Neural cell (in vitro differentiated cells): Measurements from ENCODE around the gene PTPRN2. TPM values are rescaled to one million over a fixed set of nuclear protein-coding genes. Genes with fewer than 3 reads are reported as not detected.

ENCODE experiments used
- H2AFZ ChIP-seq: fragments of 200-600, 300-800 bp; sonication (generic), shearing (Covaris generic); 2 replicates; pipeline ENCODE4 v1.6.0; 2014; ENCODE audit warnings: low read depth, mild to moderate bottlenecking, antibody characterized with exemption, low read length, moderate library complexity
- H3F3A ChIP-seq: fragments of 200-600 bp; shearing (Covaris generic); 2 replicates; pipeline ENCODE4 v1.6.1; 2016; ENCODE audit warnings: mild to moderate bottlenecking, moderate library complexity, mixed read lengths, antibody characterized with exemption, low read length; ENCODE audit not compliant: insufficient read depth, poor library complexity, severe bottlenecking
- H3K27ac ChIP-seq: fragments of 200-600, 300-800 bp; sonication (generic), shearing (Covaris generic); 2 replicates; pipeline ENCODE4 v1.5.1; 2014; ENCODE audit warnings: mild to moderate bottlenecking, low read length, moderate library complexity
- H3K27me3 ChIP-seq: fragments of 300-800, 200-600 bp; sonication (generic), shearing (Covaris generic); 2 replicates; pipeline ENCODE4 v1.6.0; 2014; ENCODE audit warnings: mild to moderate bottlenecking, low read depth, low read length, moderate library complexity; ENCODE audit not compliant: insufficient read depth
- H3K36me3 ChIP-seq: fragments of 300-800, 200-600 bp; sonication (generic), shearing (Covaris generic); 2 replicates; pipeline ENCODE4 v1.5.1; 2014; ENCODE audit warnings: mild to moderate bottlenecking, antibody characterized with exemption, low read length, moderate library complexity; ENCODE audit not compliant: insufficient read depth
- H3K4me2 ChIP-seq: fragments of 300-800, 200-600 bp; sonication (generic), shearing (Covaris generic); 2 replicates; pipeline ENCODE4 v1.6.0; 2014; ENCODE audit warnings: mild to moderate bottlenecking, low read length
- H3K4me3 ChIP-seq: fragments of 300-800, 200-600 bp; sonication (generic), shearing (Covaris generic); 2 replicates; pipeline ENCODE4 v1.5.1; 2014; ENCODE audit warnings: mild to moderate bottlenecking, low read length, moderate library complexity
- H3K79me2 ChIP-seq: fragments of 200-600 bp; shearing (Covaris generic); replicated peaks from 2 replicates; pipeline ENCODE4 v1.6.0; 2014; ENCODE audit warnings: mild to moderate bottlenecking, low read length, moderate library complexity; ENCODE audit not compliant: insufficient read depth
- H3K9ac ChIP-seq: fragments of 300-800, 200-600 bp; sonication (generic), shearing (Covaris generic); 2 replicates; pipeline ENCODE4 v1.6.1; 2016; ENCODE audit warnings: mild to moderate bottlenecking, low read length, mixed read lengths
- H3K9me2 ChIP-seq: fragments of 200-600 bp; shearing (Covaris generic); 2 replicates; pipeline ENCODE4 v1.6.1; 2016; ENCODE audit warnings: mild to moderate bottlenecking, low read length, mixed read lengths; ENCODE audit not compliant: insufficient read depth
- H3K9me3 ChIP-seq: fragments of 200-600, 300-800 bp; sonication (generic), shearing (Covaris generic); 2 replicates; pipeline ENCODE4 v1.6.1; 2016; ENCODE audit warnings: mild to moderate bottlenecking, mixed run types, low read length, moderate library complexity, mixed read lengths
- H4K20me1 ChIP-seq: fragments of 200-600 bp; shearing (Covaris generic); 2 replicates; pipeline ENCODE4 v1.6.1; 2016; ENCODE audit warnings: mild to moderate bottlenecking, mixed run types; ENCODE audit not compliant: insufficient read depth
- EP300 ChIP-seq: fragments of 450-650 bp; conservative IDR thresholded peaks from 2 replicates; pipeline ENCODE4 v1.6.1; 2014; ENCODE audit warnings: antibody characterized with exemption, mild to moderate bottlenecking, moderate library complexity; ENCODE audit not compliant: poor library complexity, severe bottlenecking
- EZH2 ChIP-seq: fragments of 200-600, 300-800 bp; shearing (Covaris generic), sonication (generic); IDR thresholded peaks from 2 replicates; pipeline ENCODE4 v1.6.1; 2014; ENCODE audit warnings: antibody characterized with exemption, low read length, borderline replicate concordance, mild to moderate bottlenecking; ENCODE audit not compliant: insufficient read depth, poor library complexity, severe bottlenecking
- MXI1 ChIP-seq: fragments of 450-650 bp; conservative IDR thresholded peaks from 2 replicates; pipeline ENCODE4 v1.6.1; 2014; ENCODE audit warnings: antibody characterized with exemption, mild to moderate bottlenecking; ENCODE audit not compliant: poor library complexity, severe bottlenecking
- POLR2AphosphoS5 ChIP-seq: IDR thresholded peaks from 2 replicates; pipeline ENCODE4 v1.6.1; 2012
- RAD21 ChIP-seq: fragments of 450-650 bp; conservative IDR thresholded peaks from 2 replicates; pipeline ENCODE4 v1.6.1; 2014; ENCODE audit warnings: antibody characterized with exemption, mild to moderate bottlenecking, moderate library complexity
- SMC3 ChIP-seq: fragments of 450-650 bp; conservative IDR thresholded peaks from 2 replicates; pipeline ENCODE4 v1.6.1; 2014; ENCODE audit warnings: antibody characterized with exemption, mild to moderate bottlenecking, moderate library complexity; ENCODE audit not compliant: poor library complexity
- TAF1 ChIP-seq: IDR thresholded peaks from 2 replicates; pipeline ENCODE4 v1.6.1; 2012; ENCODE audit warnings: low read depth
- polyA plus RNA-seq: library from polyadenylated mRNA; depleted of rRNA; stranded (reverse); fragments of >200 nt; gene quantifications from 2 replicates; pipeline ENCODE4 v1.2.3, GENCODE V29; 2014
- TF ChIP-seq, protein P1 (sequence below): fragments of 450-650 bp; IDR thresholded peaks from 2 replicates; pipeline ENCODE4 v1.5.1; 2014; ENCODE audit warnings: antibody characterized with exemption, mild to moderate bottlenecking, moderate library complexity; ENCODE audit not compliant: poor library complexity, severe bottlenecking
- TF ChIP-seq, protein P2 (sequence below): IDR thresholded peaks from 2 replicates; pipeline ENCODE4 v1.6.1; 2012; ENCODE audit warnings: borderline replicate concordance

The PTPRN2 gene
- polyA plus RNA-seq, 1 donor from 2014 or later, result 31.0 TPM

DNA sequence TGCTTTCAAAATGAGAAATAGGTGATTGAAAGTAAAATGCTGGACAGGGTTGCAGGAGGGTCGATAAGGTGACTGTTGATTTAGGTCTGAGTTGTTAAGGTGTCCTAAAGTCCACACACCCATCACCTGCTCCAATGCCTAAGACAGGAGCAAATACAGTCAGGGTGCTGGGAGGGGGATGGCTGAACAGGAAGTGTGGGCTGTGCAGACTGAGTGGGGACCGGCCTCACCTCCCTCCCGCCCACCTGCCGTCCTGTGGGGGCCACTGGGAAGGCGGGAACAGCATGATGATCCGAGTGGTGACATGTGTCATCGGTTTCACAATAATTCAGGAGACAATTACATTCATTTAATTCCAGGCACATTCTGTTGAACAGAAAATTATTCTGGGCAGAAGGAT is 990.1 kb downstream of the PTPRN2 start:
- Histone ChIP-seq H3K27me3 (no peaks in the 10 kb centered on the region), H3K36me3 (peaks cover 7% of the 10 kb centered on the region)

DNA sequence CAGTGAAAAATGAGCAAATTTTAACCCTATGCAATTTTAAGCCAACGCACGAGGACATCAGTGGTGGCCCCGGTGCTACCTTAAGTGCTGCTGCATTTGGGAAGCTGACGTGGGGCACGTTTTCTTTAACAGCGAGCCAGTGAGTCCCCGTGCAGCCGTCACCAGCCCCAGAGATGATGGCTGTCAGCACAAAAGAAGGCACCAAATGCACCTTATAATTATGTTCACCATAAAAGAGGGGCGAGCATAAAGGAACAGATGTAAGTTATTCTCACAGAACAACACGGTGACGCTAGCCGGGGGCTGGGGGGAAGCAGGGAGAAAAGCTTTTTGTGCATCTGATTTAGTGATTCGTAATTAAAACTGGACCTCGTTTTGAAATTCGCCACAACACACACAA is 990.7 kb downstream of the PTPRN2 start:
- peak overlapping the region; percentile 32 for H3K4me3 ChIP-seq
- peak overlapping the region; percentile 35 for H3K9ac ChIP-seq
- peaks cover 4% of the 10 kb centered on the region for H3F3A ChIP-seq
- no peaks in the 10 kb centered on the region for H3K9me2 ChIP-seq
- H4K20me1 ChIP-seq, result no peaks in the 10 kb centered on the region
- no peak overlapping the region for H2AFZ ChIP-seq
- peak overlapping the region; percentile 68 for H3K27ac ChIP-seq
- no peaks in the 10 kb centered on the region for H3K27me3 ChIP-seq
- TF ChIP-seq SMC3 (no peak), TAF1 (peak; percentile 54), EZH2 (no peak)
- no peak overlapping the region for H3K4me2 ChIP-seq
- H3K79me2 ChIP-seq, result peaks cover 3% of the 10 kb centered on the region
- peaks cover 14% of the 10 kb centered on the region for H3K36me3 ChIP-seq
- no peaks in the 10 kb centered on the region for H3K9me3 ChIP-seq

More for the DNA sequence above, 990.1 kb downstream of the PTPRN2 start:
- peaks cover 4% of the 10 kb centered on the region for H3F3A ChIP-seq
- no peak overlapping the region for H2AFZ ChIP-seq
- no peaks in the 10 kb centered on the region for H4K20me1 ChIP-seq
- peaks cover 3% of the 10 kb centered on the region for H3K79me2 ChIP-seq
- no peaks in the 10 kb centered on the region for H3K9me2 ChIP-seq
- H3K9ac ChIP-seq, result peak overlapping the region; percentile 35
- H3K4me3 ChIP-seq, result peak overlapping the region; percentile 32
- no peaks in the 10 kb centered on the region for H3K9me3 ChIP-seq
- peak overlapping the region; percentile 68 for H3K27ac ChIP-seq
- H3K4me2 ChIP-seq, result no peak overlapping the region
- TF ChIP-seq EP300 (no peak), MXI1 (no peak), EZH2 (no peak)
- TF ChIP-seq, protein P1, sequence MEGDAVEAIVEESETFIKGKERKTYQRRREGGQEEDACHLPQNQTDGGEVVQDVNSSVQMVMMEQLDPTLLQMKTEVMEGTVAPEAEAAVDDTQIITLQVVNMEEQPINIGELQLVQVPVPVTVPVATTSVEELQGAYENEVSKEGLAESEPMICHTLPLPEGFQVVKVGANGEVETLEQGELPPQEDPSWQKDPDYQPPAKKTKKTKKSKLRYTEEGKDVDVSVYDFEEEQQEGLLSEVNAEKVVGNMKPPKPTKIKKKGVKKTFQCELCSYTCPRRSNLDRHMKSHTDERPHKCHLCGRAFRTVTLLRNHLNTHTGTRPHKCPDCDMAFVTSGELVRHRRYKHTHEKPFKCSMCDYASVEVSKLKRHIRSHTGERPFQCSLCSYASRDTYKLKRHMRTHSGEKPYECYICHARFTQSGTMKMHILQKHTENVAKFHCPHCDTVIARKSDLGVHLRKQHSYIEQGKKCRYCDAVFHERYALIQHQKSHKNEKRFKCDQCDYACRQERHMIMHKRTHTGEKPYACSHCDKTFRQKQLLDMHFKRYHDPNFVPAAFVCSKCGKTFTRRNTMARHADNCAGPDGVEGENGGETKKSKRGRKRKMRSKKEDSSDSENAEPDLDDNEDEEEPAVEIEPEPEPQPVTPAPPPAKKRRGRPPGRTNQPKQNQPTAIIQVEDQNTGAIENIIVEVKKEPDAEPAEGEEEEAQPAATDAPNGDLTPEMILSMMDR, result no peak

DNA sequence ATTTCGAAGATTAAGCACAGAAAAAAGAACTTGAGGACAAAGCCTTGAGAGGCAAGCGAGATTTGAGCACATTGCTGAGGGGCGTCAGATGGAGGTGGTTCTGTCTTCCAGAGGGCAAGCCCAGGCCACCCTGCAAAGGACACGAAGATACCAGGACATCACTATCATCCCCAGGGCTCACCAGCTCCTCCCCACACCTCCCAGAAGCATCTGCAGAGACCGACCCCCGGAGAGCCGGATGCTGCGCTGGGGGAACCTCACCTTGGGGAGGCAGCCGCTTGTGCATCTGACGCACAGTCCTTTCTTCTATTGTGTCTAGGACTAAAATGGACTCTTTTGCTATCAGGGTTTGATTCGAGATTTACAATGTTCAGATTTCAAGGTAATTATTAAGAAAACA is 991.2 kb downstream of the PTPRN2 start:
- H3K4me2 ChIP-seq, result no peak overlapping the region
- H3K9me3 ChIP-seq, result no peaks in the 10 kb centered on the region
- TF ChIP-seq EZH2, result no peak
- no peak for TF ChIP-seq POLR2AphosphoS5
- TF ChIP-seq, protein P2, sequence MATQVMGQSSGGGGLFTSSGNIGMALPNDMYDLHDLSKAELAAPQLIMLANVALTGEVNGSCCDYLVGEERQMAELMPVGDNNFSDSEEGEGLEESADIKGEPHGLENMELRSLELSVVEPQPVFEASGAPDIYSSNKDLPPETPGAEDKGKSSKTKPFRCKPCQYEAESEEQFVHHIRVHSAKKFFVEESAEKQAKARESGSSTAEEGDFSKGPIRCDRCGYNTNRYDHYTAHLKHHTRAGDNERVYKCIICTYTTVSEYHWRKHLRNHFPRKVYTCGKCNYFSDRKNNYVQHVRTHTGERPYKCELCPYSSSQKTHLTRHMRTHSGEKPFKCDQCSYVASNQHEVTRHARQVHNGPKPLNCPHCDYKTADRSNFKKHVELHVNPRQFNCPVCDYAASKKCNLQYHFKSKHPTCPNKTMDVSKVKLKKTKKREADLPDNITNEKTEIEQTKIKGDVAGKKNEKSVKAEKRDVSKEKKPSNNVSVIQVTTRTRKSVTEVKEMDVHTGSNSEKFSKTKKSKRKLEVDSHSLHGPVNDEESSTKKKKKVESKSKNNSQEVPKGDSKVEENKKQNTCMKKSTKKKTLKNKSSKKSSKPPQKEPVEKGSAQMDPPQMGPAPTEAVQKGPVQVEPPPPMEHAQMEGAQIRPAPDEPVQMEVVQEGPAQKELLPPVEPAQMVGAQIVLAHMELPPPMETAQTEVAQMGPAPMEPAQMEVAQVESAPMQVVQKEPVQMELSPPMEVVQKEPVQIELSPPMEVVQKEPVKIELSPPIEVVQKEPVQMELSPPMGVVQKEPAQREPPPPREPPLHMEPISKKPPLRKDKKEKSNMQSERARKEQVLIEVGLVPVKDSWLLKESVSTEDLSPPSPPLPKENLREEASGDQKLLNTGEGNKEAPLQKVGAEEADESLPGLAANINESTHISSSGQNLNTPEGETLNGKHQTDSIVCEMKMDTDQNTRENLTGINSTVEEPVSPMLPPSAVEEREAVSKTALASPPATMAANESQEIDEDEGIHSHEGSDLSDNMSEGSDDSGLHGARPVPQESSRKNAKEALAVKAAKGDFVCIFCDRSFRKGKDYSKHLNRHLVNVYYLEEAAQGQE, result no peak
- TF ChIP-seq TAF1, result no peak
- no peak for TF ChIP-seq RAD21
- TF ChIP-seq, protein P1, result no peak
- no peak for TF ChIP-seq SMC3
- TF ChIP-seq EP300, result no peak
- no peak for TF ChIP-seq MXI1
- H3K27me3 ChIP-seq, result no peaks in the 10 kb centered on the region
- H3K79me2 ChIP-seq, result peaks cover 3% of the 10 kb centered on the region
- H3K9ac ChIP-seq, result peak overlapping the region; percentile 35
- H4K20me1 ChIP-seq, result no peaks in the 10 kb centered on the region
- no peaks in the 10 kb centered on the region for H3K9me2 ChIP-seq
- peak overlapping the region; percentile 68 for H3K27ac ChIP-seq
- H3K4me3 ChIP-seq, result peak overlapping the region; percentile 32
- peaks cover 18% of the 10 kb centered on the region for H3K36me3 ChIP-seq
- H2AFZ ChIP-seq, result no peak overlapping the region
- peaks cover 4% of the 10 kb centered on the region for H3F3A ChIP-seq
